HepG2 (cell line): ENCODE measurements around the gene GPD1. TPM values are rescaled to one million over a fixed set of nuclear protein-coding genes. Genes with fewer than 3 reads are reported as not detected.
A peak's percentile ranks its signal among the peaks of the same experiment; 100 is the strongest.

Experiments
- ELF1 ChIP-seq: sonication (generic); formaldehyde crosslinking; IDR thresholded peaks from 2 replicates; pipeline ENCODE4 v1.4.0; 2020; ENCODE audit warnings: missing genetic modification reagents
- ELF3 ChIP-seq: IDR thresholded peaks from 2 replicates; pipeline ENCODE4 v1.6.1; 2016; ENCODE audit warnings: missing genetic modification reagents, missing compliant biosample characterization
- GMEB1 ChIP-seq: sonication (generic); formaldehyde crosslinking; IDR thresholded peaks from 2 replicates; pipeline ENCODE4 v1.5.1; 2020; ENCODE audit warnings: missing genetic modification reagents, mild to moderate bottlenecking, borderline replicate concordance
- HNF4G ChIP-seq, 2 experiments: sonication (generic) in 1 of 2; formaldehyde crosslinking in 1 of 2; IDR thresholded peaks; 2 replicates each; pipeline versions ENCODE4 v1.4.0 to v1.6.1; 2011 to 2020; ENCODE audit warnings: borderline replicate concordance in 2 of 2, low read depth in 2 of 2, mild to moderate bottlenecking in 2 of 2, low read length in 1 of 2, missing genetic modification reagents in 1 of 2, moderate library complexity in 1 of 2
- HOXD1 ChIP-seq: sonication (generic); formaldehyde crosslinking; IDR thresholded peaks from 2 replicates; pipeline ENCODE4 v1.5.0; 2020; ENCODE audit warnings: missing genetic modification reagents
- KDM2A ChIP-seq: sonication (generic); formaldehyde crosslinking; IDR thresholded peaks from 2 replicates; pipeline ENCODE4 v1.4.0; 2020; ENCODE audit warnings: low read depth, missing genetic modification reagents, borderline replicate concordance
- LBX2 ChIP-seq: sonication (generic); formaldehyde crosslinking; IDR thresholded peaks from 2 replicates; pipeline ENCODE4 v1.5.0; 2020; ENCODE audit warnings: missing genetic modification reagents, mild to moderate bottlenecking, borderline replicate concordance
- MTA1 ChIP-seq: sonication (generic); formaldehyde crosslinking; IDR thresholded peaks from 2 replicates; pipeline ENCODE4 v1.4.0; 2020; ENCODE audit warnings: missing genetic modification reagents, mild to moderate bottlenecking, borderline replicate concordance
- NFE2 ChIP-seq: sonication (generic); formaldehyde crosslinking; IDR thresholded peaks from 2 replicates; pipeline ENCODE4 v1.4.0; 2020; ENCODE audit warnings: missing genetic modification reagents
- NFKB2 ChIP-seq: sonication (generic); formaldehyde crosslinking; IDR thresholded peaks from 2 replicates; pipeline ENCODE4 v1.4.0; 2020; ENCODE audit warnings: missing genetic modification reagents, borderline replicate concordance
- NONO ChIP-seq, 2 experiments: fragments of 450-650 bp in 1 of 2; sonication (generic) in 1 of 2; formaldehyde crosslinking in 1 of 2; IDR thresholded peaks in 1 of 2; conservative IDR thresholded peaks in 1 of 2; 2 replicates each; pipeline versions ENCODE4 v1.6.1 to v1.8.0; 2017 to 2022; ENCODE audit warnings: mild to moderate bottlenecking in 1 of 2, missing genetic modification reagents in 1 of 2, moderate library complexity in 1 of 2
- NR2F1 ChIP-seq, 2 experiments: fragments of 450-650 bp in 1 of 2; formaldehyde crosslinking in 1 of 2; IDR thresholded peaks; 2 replicates each; pipeline versions ENCODE4 v1.5.0 to v1.6.1; 2016 to 2020; ENCODE audit warnings: mild to moderate bottlenecking in 1 of 2, missing compliant biosample characterization in 1 of 2, missing genetic modification reagents in 1 of 2, moderate library complexity in 1 of 2
- NR2F6 ChIP-seq, 2 experiments: IDR thresholded peaks; 2 replicates each; pipeline ENCODE4 v1.6.1; 2016; ENCODE audit warnings: antibody characterized with exemption in 1 of 2, mild to moderate bottlenecking in 1 of 2
- NRL ChIP-seq: sonication (generic); formaldehyde crosslinking; IDR thresholded peaks from 2 replicates; pipeline ENCODE4 v1.5.0; 2020; ENCODE audit warnings: missing genetic modification reagents, mild to moderate bottlenecking, moderate library complexity, borderline replicate concordance
- SNAPC2 ChIP-seq: sonication (generic); formaldehyde crosslinking; IDR thresholded peaks from 2 replicates; pipeline ENCODE4 v1.8.1; 2022; ENCODE audit warnings: mild to moderate bottlenecking, missing genetic modification reagents
- SOX6 ChIP-seq, 2 experiments: fragments of 450-650 bp in 1 of 2; sonication (generic) in 1 of 2; formaldehyde crosslinking in 1 of 2; IDR thresholded peaks; 2 replicates each; pipeline versions ENCODE4 v1.4.0 to v1.6.1; 2017 to 2020; ENCODE audit warnings: antibody characterized with exemption in 1 of 2, mild to moderate bottlenecking in 1 of 2, missing genetic modification reagents in 1 of 2
- UBTF ChIP-seq: sonication (generic); formaldehyde crosslinking; IDR thresholded peaks from 2 replicates; pipeline ENCODE4 v1.4.0; 2020; ENCODE audit warnings: mild to moderate bottlenecking, missing genetic modification reagents
- YY1 ChIP-seq: IDR thresholded peaks from 2 replicates; pipeline ENCODE4 v1.6.1; 2011; ENCODE audit warnings: low read length, low read depth, moderate library complexity, mild to moderate bottlenecking; ENCODE audit not compliant: insufficient read depth, insufficient replicate concordance
- ZNF337 ChIP-seq: sonication (generic); formaldehyde crosslinking; IDR thresholded peaks from 2 replicates; pipeline ENCODE4 v1.5.1; 2020; ENCODE audit warnings: missing genetic modification reagents, low read depth, mild to moderate bottlenecking, borderline replicate concordance
- ZNF350 ChIP-seq: sonication (generic); formaldehyde crosslinking; IDR thresholded peaks from 2 replicates; pipeline ENCODE4 v1.4.0; 2020; ENCODE audit warnings: mild to moderate bottlenecking, low read depth, missing genetic modification reagents, borderline replicate concordance
- ZNF543 ChIP-seq: sonication (generic); formaldehyde crosslinking; IDR thresholded peaks from 2 replicates; pipeline ENCODE4 v1.4.0; 2020; ENCODE audit warnings: mild to moderate bottlenecking, missing genetic modification reagents
- ZNF616 ChIP-seq: sonication (generic); formaldehyde crosslinking; IDR thresholded peaks from 2 replicates; pipeline ENCODE4 v1.5.0; 2020; ENCODE audit warnings: low read depth, mild to moderate bottlenecking, missing genetic modification reagents
- ZNF619 ChIP-seq: sonication (generic); formaldehyde crosslinking; IDR thresholded peaks from 2 replicates; pipeline ENCODE4 v1.4.0; 2020; ENCODE audit warnings: mild to moderate bottlenecking, missing genetic modification reagents
- polyA plus RNA-seq, 8 experiments: library from polyadenylated mRNA; depleted of rRNA in 3 of 8; stranded (reverse) in 7 of 8; unstranded in 1 of 8; fragments of >200 nt; fragmentation: Illumina TruSeq in 4 of 8; extraction: Trizol in 4 of 8; gene quantifications; 2 replicates each; pipeline versions ENCODE4 v1.2.1 to v1.2.3, GENCODE V29; 2011 to 2016; ENCODE audit warnings: low read depth in 4 of 8, missing spikeins in 1 of 8, mixed read lengths in 1 of 8; ENCODE audit not compliant: insufficient read depth in 1 of 8
- total RNA-seq, 5 experiments: library from RNA; depleted of rRNA; stranded (reverse); fragments of >200 nt; fragmentation: Illumina TruSeq; extraction: Trizol; gene quantifications; 2 replicates each; pipeline ENCODE4 v1.2.3, GENCODE V29; 2016; ENCODE audit warnings: low read depth in 1 of 5

The GPD1 gene
- total and polyA plus RNA-seq, 2 of the 13 experiments (the other 11 are each of a cell fraction or from before 2014, with no cell fraction given), result 3.7 to 30.6 TPM

GRCh38 chr12:50102646-50103309 is 1.0 kb upstream of the GPD1 start (continued):
- peak; percentile 26; the same call in 1 of the 2 replicates for TF ChIP-seq GMEB1
- peak; percentile 26; the same call in 1 of the 2 replicates for TF ChIP-seq ELF1 (CRISPR knock-in tag)
- peak; percentile 53; the same call in 1 of the 2 replicates for TF ChIP-seq NR2F6 (IDR thresholded peaks at IDR 0.05)
- peak; percentile 73 for TF ChIP-seq NR2F6 (CRISPR knock-in tag; IDR thresholded peaks at IDR 0.05)
- TF ChIP-seq UBTF (CRISPR knock-in tag), result peak; percentile 47
- TF ChIP-seq ZNF337 (CRISPR knock-in tag), result no peak
- TF ChIP-seq LBX2 (CRISPR knock-in tag), result no peak
- TF ChIP-seq MTA1 (CRISPR knock-in tag), result peak; percentile 73; the same call in 1 of the 2 replicates
- peak; percentile 50; the same call in 1 of the 2 replicates for TF ChIP-seq KDM2A (CRISPR knock-in tag)
- TF ChIP-seq HOXD1 (CRISPR knock-in tag), result no peak
- TF ChIP-seq NRL, result no peak
- TF ChIP-seq NFE2, result no peak
- no peak for TF ChIP-seq SNAPC2 (CRISPR knock-in tag)
- TF ChIP-seq ZNF619, result peak; percentile 43; the same call in 1 of the 2 replicates
- TF ChIP-seq ZNF350 (CRISPR knock-in tag), result 0 out of 2 replicates have a peak, but pooled peaks have one; percentile 57
- TF ChIP-seq ELF3 (CRISPR knock-in tag), result 0 out of 2 replicates have a peak, but pooled peaks have one; percentile 21
- TF ChIP-seq ZNF616 (CRISPR knock-in tag), result no peak
- peak; percentile 63; the same call in 1 of the 2 replicates for TF ChIP-seq NFKB2
- TF ChIP-seq NONO (IDR thresholded peaks at IDR 0.05), result no peak
- TF ChIP-seq NONO (CRISPR knock-in tag; conservative IDR thresholded peaks at IDR 0.05), result 0 out of 2 replicates have a peak, but pooled peaks have one; percentile 53
- TF ChIP-seq NR2F1 (CRISPR knock-in tag; IDR thresholded peaks at IDR 0.05), result peak; percentile 31 to 43; a peak in 1 of 4 replicates
- TF ChIP-seq HNF4G (IDR thresholded peaks at IDR 0.05; ENCODE audit: borderline replicate concordance, low read depth, low read length), result peak; percentile 45
- TF ChIP-seq HNF4G (CRISPR knock-in tag; IDR thresholded peaks at IDR 0.05; ENCODE audit: borderline replicate concordance, low read depth), result 0 out of 2 replicates have a peak, but pooled peaks have one; percentile 49
- TF ChIP-seq YY1, result no peak
- no peak for TF ChIP-seq ZNF543
- TF ChIP-seq SOX6 (IDR thresholded peaks at IDR 0.05), result no peak
- TF ChIP-seq SOX6 (CRISPR knock-in tag; IDR thresholded peaks at IDR 0.05), result peak; percentile 48; the same call in 1 of the 2 replicates
